ENCODE results near the gene ARL14EP. TPM values are rescaled to one million over a fixed set of nuclear protein-coding genes. Genes with fewer than 3 reads are reported as not detected.

Gene ARL14EP
- total RNA-seq, 1 donor from 2014 or later: 4.2 TPM

GRCh38 chr11:30304620-30305019 lies 18.3 kb upstream of the ARL14EP start:
- Histone ChIP-seq H3K9me3 (no peaks in the 10 kb centered on the region), H3K4me1 (no peaks in the 10 kb centered on the region), H3K4me3 (no peak overlapping the region), H3K27ac (no peak overlapping the region), H3K36me3 (no peaks in the 10 kb centered on the region), H3K27me3 (no peaks in the 10 kb centered on the region)
- DNase-seq (ENCODE audit: low spot score in 2 of 2): no peak
- TF ChIP-seq CTCF (IDR thresholded peaks at IDR 0.05): no peak
- intact Hi-C loops (cut with DNase I): no loop called here

- no peak for DNase-seq (ENCODE audit: low spot score in 2 of 2)
- no peak for TF ChIP-seq CTCF (IDR thresholded peaks at IDR 0.05)
- Histone ChIP-seq H3K9me3 (no peaks in the 10 kb centered on the region), H3K27me3 (no peaks in the 10 kb centered on the region), H3K36me3 (no peaks in the 10 kb centered on the region), H3K27ac (no peak overlapping the region), H3K4me1 (no peaks in the 10 kb centered on the region), H3K4me3 (no peak overlapping the region)
- intact Hi-C loops (cut with DNase I): no loop called here
Observed at GRCh38 chr11:30310623-30311022, 12.3 kb upstream of the ARL14EP start.

GRCh38 chr11:30311189-30311588 lies 11.7 kb upstream of the ARL14EP start:
- Histone ChIP-seq H3K4me3 (no peak overlapping the region), H3K36me3 (no peaks in the 10 kb centered on the region), H3K27ac (no peak overlapping the region), H3K4me1 (no peaks in the 10 kb centered on the region), H3K9me3 (no peaks in the 10 kb centered on the region), H3K27me3 (no peaks in the 10 kb centered on the region)
- no peak for DNase-seq (ENCODE audit: low spot score in 2 of 2)
- intact Hi-C loops (cut with DNase I): no loop called here
- TF ChIP-seq CTCF (IDR thresholded peaks at IDR 0.05): no peak

GRCh38 chr11:30312243-30312642 lies 10.7 kb upstream of the ARL14EP start:
- DNase-seq (ENCODE audit: low spot score in 2 of 2): no peak
- Histone ChIP-seq H3K4me3 (no peak overlapping the region), H3K4me1 (no peaks in the 10 kb centered on the region), H3K36me3 (no peaks in the 10 kb centered on the region), H3K9me3 (no peaks in the 10 kb centered on the region), H3K27ac (no peak overlapping the region), H3K27me3 (no peaks in the 10 kb centered on the region)
- intact Hi-C loops (cut with DNase I): no loop called here
- TF ChIP-seq CTCF (IDR thresholded peaks at IDR 0.05): no peak

- intact Hi-C loops (cut with DNase I): no loop called here
- no peak overlapping the region for H3K27ac ChIP-seq
- no peak for TF ChIP-seq CTCF (IDR thresholded peaks at IDR 0.05)
- H3K27me3 ChIP-seq: no peaks in the 10 kb centered on the region
- H3K36me3 ChIP-seq: no peaks in the 10 kb centered on the region
- H3K4me3 ChIP-seq: no peak overlapping the region
- DNase-seq (ENCODE audit: low spot score in 2 of 2): no peak
- no peaks in the 10 kb centered on the region for H3K4me1 ChIP-seq
- H3K9me3 ChIP-seq: no peaks in the 10 kb centered on the region
Observed at GRCh38 chr11:30313580-30313979, 9.3 kb upstream of the ARL14EP start.

- TF ChIP-seq CTCF (IDR thresholded peaks at IDR 0.05): peak in 1 of 3 experiments; percentile 10
- Histone ChIP-seq H3K4me3 (no peak overlapping the region), H3K27me3 (no peaks in the 10 kb centered on the region), H3K4me1 (no peaks in the 10 kb centered on the region), H3K9me3 (no peaks in the 10 kb centered on the region), H3K36me3 (no peaks in the 10 kb centered on the region), H3K27ac (no peak overlapping the region)
- DNase-seq (ENCODE audit: low spot score in 2 of 2): no peak
- intact Hi-C loops (cut with DNase I): no loop called here
Observed at GRCh38 chr11:30314625-30315024, 8.3 kb upstream of the ARL14EP start.

Data from ascending aorta (tissue), 2 donors.